GM18507 (cell line): Measurements from ENCODE around the gene EPHB4.
"Not testable (repeated sequence)": the region's sequence is repeated elsewhere in the genome, so short reads cannot be mapped to it uniquely, and the experiment has no call there.

Source experiments
- DNase-seq: peaks from one replicate; pipeline ENCODE4 v3.0.0; 2011; ENCODE audit warnings: low read depth; ENCODE audit not compliant: insufficient read length; ENCODE audit errors: extremely low spot score
- FAIRE-seq: peaks from 2 replicates; lab custom pipeline; 2011; peaks lifted over from hg19 to GRCh38; lab: Jason Lieb, UNC

The EPHB4 gene

GRCh38 chr7:100855515-100855914, 28.2 kb upstream of the EPHB4 start:
- FAIRE-seq: no peak

GRCh38 chr7:100854899-100855298, 27.6 kb upstream of the EPHB4 start:
- not testable (repeated sequence) for FAIRE-seq

More at GRCh38 chr7:100855515-100855914, 28.2 kb upstream of the EPHB4 start:
- no peak for DNase-seq

GRCh38 chr7:100854146-100854895, 27.0 kb upstream of the EPHB4 start:
- FAIRE-seq: no peak
- no peak for DNase-seq

More at GRCh38 chr7:100854899-100855298, 27.6 kb upstream of the EPHB4 start:
- not testable (repeated sequence) for DNase-seq

- DNase-seq: peak; percentile 94
- peak; percentile 93 for FAIRE-seq
Measured at GRCh38 chr7:100852048-100852872, 24.9 kb upstream of the EPHB4 start, which contains the start of gene SLC12A9. Gene SLC12A9 (plus strand): TSS chr7:100852713. CDS start chr7:100854198, 1,485 bp downstream.

- no peak for DNase-seq
- no peak for FAIRE-seq
Measured at GRCh38 chr7:100847360-100847759, 20.0 kb upstream of the EPHB4 start.

GRCh38 chr7:100840470-100841100, 13.3 kb upstream of the EPHB4 start:
- FAIRE-seq (no peak), DNase-seq (no peak)

- DNase-seq (no peak), FAIRE-seq (no peak)
Measured at GRCh38 chr7:100839361-100839760, 12.0 kb upstream of the EPHB4 start.

- peak; percentile 88 for FAIRE-seq
- DNase-seq: peak; percentile 80
Measured at GRCh38 chr7:100837099-100837836, 9.9 kb upstream of the EPHB4 start.

- DNase-seq (no peak), FAIRE-seq (no peak)
Measured at GRCh38 chr7:100836812-100837098, 9.4 kb upstream of the EPHB4 start.

GRCh38 chr7:100835903-100836811, 8.8 kb upstream of the EPHB4 start:
- no peak for DNase-seq
- no peak for FAIRE-seq

- DNase-seq: no peak
- FAIRE-seq: no peak
Measured at GRCh38 chr7:100832281-100832633, 4.9 kb upstream of the EPHB4 start.

GRCh38 chr7:100830396-100830795, 3.1 kb upstream of the EPHB4 start:
- no peak for FAIRE-seq
- no peak for DNase-seq

GRCh38 chr7:100829150-100829716, 1.9 kb upstream of the EPHB4 start:
- no peak for FAIRE-seq

GRCh38 chr7:100826514-100827329, 601 bp downstream of the EPHB4 start:
- no peak for DNase-seq
- no peak for FAIRE-seq

More at GRCh38 chr7:100829150-100829716, 1.9 kb upstream of the EPHB4 start:
- no peak for DNase-seq

- DNase-seq (no peak), FAIRE-seq (no peak)
Measured at GRCh38 chr7:100825751-100826513, 1.4 kb downstream of the EPHB4 start.

- FAIRE-seq: no peak
- DNase-seq: no peak
Measured at GRCh38 chr7:100825215-100825671, 2.1 kb downstream of the EPHB4 start.
